ENCODE results near the gene CFD.

CFD gene

GRCh38 chr19:858868-859843 lies at the start of gene CFD:
TSS of gene CFD (plus strand) at chr19:859664. CDS start at chr19:859690, 26 bp downstream.
- peaks cover 57% of the 10 kb centered on the region for H3K4me1 Mint-ChIP-seq (ENCODE audit: low read depth)
- no peaks in the 10 kb centered on the region for H3K9me3 Mint-ChIP-seq
- peaks cover 17% of the 10 kb centered on the region for H3K36me3 Mint-ChIP-seq (ENCODE audit: low read depth)
- intact Hi-C loops (cut with micrococcal nuclease), result no loop called here
- H3K4me3 Mint-ChIP-seq, result peak within 1 kb of the TSS; percentile 76
- peak within 1 kb of the TSS; percentile 89 for H3K27ac Mint-ChIP-seq
- H3K27me3 Mint-ChIP-seq, result peaks cover 2% of the 10 kb centered on the region

- H3K4me1 Mint-ChIP-seq (ENCODE audit: low read depth), result peaks cover 14% of the 10 kb centered on the region
- peaks cover 82% of the 10 kb centered on the region for H3K36me3 Mint-ChIP-seq (ENCODE audit: low read depth)
- no peaks in the 10 kb centered on the region for H3K9me3 Mint-ChIP-seq
- no peaks in the 10 kb centered on the region for H3K27me3 Mint-ChIP-seq
- no peak overlapping the region for H3K4me3 Mint-ChIP-seq
- H3K27ac Mint-ChIP-seq, result no peak overlapping the region
- intact Hi-C loops (cut with micrococcal nuclease), result no loop called here
Measured at GRCh38 chr19:810077-810855, 49.2 kb upstream of the CFD start.

GRCh38 chr19:810883-811489 lies 48.5 kb upstream of the CFD start:
- intact Hi-C loops (cut with micrococcal nuclease), result no loop called here
- no peaks in the 10 kb centered on the region for H3K27me3 Mint-ChIP-seq
- H3K4me1 Mint-ChIP-seq (ENCODE audit: low read depth), result peaks cover 14% of the 10 kb centered on the region
- H3K9me3 Mint-ChIP-seq, result peaks cover 1% of the 10 kb centered on the region
- H3K36me3 Mint-ChIP-seq (ENCODE audit: low read depth), result peaks cover 75% of the 10 kb centered on the region
- H3K4me3 Mint-ChIP-seq, result no peak overlapping the region
- no peak overlapping the region for H3K27ac Mint-ChIP-seq

GRCh38 chr19:811506-812048 lies 47.9 kb upstream of the CFD start:
- Mint-ChIP-seq H3K9me3 (peaks cover 7% of the 10 kb centered on the region), H3K4me1 (ENCODE audit: low read depth) (peaks cover 17% of the 10 kb centered on the region), H3K4me3 (no peak overlapping the region), H3K27me3 (no peaks in the 10 kb centered on the region), H3K27ac (no peak overlapping the region), H3K36me3 (ENCODE audit: low read depth) (peaks cover 69% of the 10 kb centered on the region)
- intact Hi-C loops (cut with micrococcal nuclease), result no loop called here

- Mint-ChIP-seq H3K4me1 (ENCODE audit: low read depth) (peaks cover 17% of the 10 kb centered on the region), H3K4me3 (no peak overlapping the region), H3K9me3 (peaks cover 11% of the 10 kb centered on the region), H3K27ac (no peak overlapping the region), H3K36me3 (ENCODE audit: low read depth) (peaks cover 62% of the 10 kb centered on the region), H3K27me3 (no peaks in the 10 kb centered on the region)
- intact Hi-C loops (cut with micrococcal nuclease), result no loop called here
Measured at GRCh38 chr19:812049-812746, 47.3 kb upstream of the CFD start.

GRCh38 chr19:812747-813218 lies 46.7 kb upstream of the CFD start:
- Mint-ChIP-seq H3K9me3 (peaks cover 11% of the 10 kb centered on the region), H3K36me3 (ENCODE audit: low read depth) (peaks cover 57% of the 10 kb centered on the region), H3K4me3 (no peak overlapping the region), H3K27ac (no peak overlapping the region), H3K27me3 (no peaks in the 10 kb centered on the region), H3K4me1 (ENCODE audit: low read depth) (peaks cover 11% of the 10 kb centered on the region)
- intact Hi-C loops (cut with micrococcal nuclease), result no loop called here

- H3K4me3 Mint-ChIP-seq, result no peak overlapping the region
- no peak overlapping the region for H3K27ac Mint-ChIP-seq
- no peaks in the 10 kb centered on the region for H3K27me3 Mint-ChIP-seq
- peaks cover 9% of the 10 kb centered on the region for H3K4me1 Mint-ChIP-seq (ENCODE audit: low read depth)
- peaks cover 11% of the 10 kb centered on the region for H3K9me3 Mint-ChIP-seq
- H3K36me3 Mint-ChIP-seq (ENCODE audit: low read depth), result peaks cover 50% of the 10 kb centered on the region
- intact Hi-C loops (cut with micrococcal nuclease), result no loop called here
Measured at GRCh38 chr19:813219-814151, 46.0 kb upstream of the CFD start.

- no peak overlapping the region for H3K27ac Mint-ChIP-seq
- intact Hi-C loops (cut with micrococcal nuclease), result no loop called here
- peaks cover 9% of the 10 kb centered on the region for H3K4me1 Mint-ChIP-seq (ENCODE audit: low read depth)
- H3K4me3 Mint-ChIP-seq, result no peak overlapping the region
- H3K9me3 Mint-ChIP-seq, result peaks cover 11% of the 10 kb centered on the region
- no peaks in the 10 kb centered on the region for H3K27me3 Mint-ChIP-seq
- H3K36me3 Mint-ChIP-seq (ENCODE audit: low read depth), result peaks cover 40% of the 10 kb centered on the region
Measured at GRCh38 chr19:814152-815078, 45.0 kb upstream of the CFD start.

- intact Hi-C loops (cut with micrococcal nuclease), result no loop called here
- peaks cover 32% of the 10 kb centered on the region for H3K36me3 Mint-ChIP-seq (ENCODE audit: low read depth)
Measured at GRCh38 chr19:815079-815774, 44.2 kb upstream of the CFD start.

GRCh38 chr19:815775-816499 lies 43.5 kb upstream of the CFD start:
- H3K27me3 Mint-ChIP-seq, result no peaks in the 10 kb centered on the region
- peaks cover 25% of the 10 kb centered on the region for H3K36me3 Mint-ChIP-seq (ENCODE audit: low read depth)
- H3K9me3 Mint-ChIP-seq, result peaks cover 11% of the 10 kb centered on the region
- H3K4me3 Mint-ChIP-seq, result no peak overlapping the region
- H3K4me1 Mint-ChIP-seq (ENCODE audit: low read depth), result peaks cover 9% of the 10 kb centered on the region
- H3K27ac Mint-ChIP-seq, result no peak overlapping the region
- intact Hi-C loops (cut with micrococcal nuclease), result no loop called here

More at GRCh38 chr19:815079-815774, 44.2 kb upstream of the CFD start:
- Mint-ChIP-seq H3K9me3 (peaks cover 11% of the 10 kb centered on the region), H3K27me3 (no peaks in the 10 kb centered on the region), H3K4me1 (ENCODE audit: low read depth) (peaks cover 9% of the 10 kb centered on the region), H3K27ac (no peak overlapping the region), H3K4me3 (no peak overlapping the region)

- no peak overlapping the region for H3K4me3 Mint-ChIP-seq
- H3K4me1 Mint-ChIP-seq (ENCODE audit: low read depth), result peaks cover 9% of the 10 kb centered on the region
- H3K36me3 Mint-ChIP-seq (ENCODE audit: low read depth), result peaks cover 20% of the 10 kb centered on the region
- peaks cover 1% of the 10 kb centered on the region for H3K27me3 Mint-ChIP-seq
- no peak overlapping the region for H3K27ac Mint-ChIP-seq
- intact Hi-C loops (cut with micrococcal nuclease), result no loop called here
- H3K9me3 Mint-ChIP-seq, result peaks cover 11% of the 10 kb centered on the region
Measured at GRCh38 chr19:816500-816857, 43.0 kb upstream of the CFD start.

All from dendritic cell treated with granulocyte-macrophage colony-stimulating factor and Interleukin-4, amounts not matched to agents 40 ng/mL and 50 ng/mL, for 4 days (primary cell).